Measurements from ENCODE around the gene TEX9. TPM values are rescaled to one million over a fixed set of nuclear protein-coding genes. Genes with fewer than 3 reads are reported as not detected.

TEX9 gene
- total RNA-seq, 1 donor from 2014 or later, result 2.0 TPM

Other genes with a start within 250 kb of the TEX9 start
- gene RFX7, start 121.5 kb upstream of the TEX9 start, total RNA-seq, result 10.1 TPM
- 2.0 TPM for gene MNS1, start 99.7 kb downstream of the TEX9 start, total RNA-seq

Data from cardiac septum (tissue), 1 donor.